Glomerular endothelial cell (primary cell): ENCODE data around the gene ZKSCAN4. TPM values are rescaled to one million over a fixed set of nuclear protein-coding genes. Genes with fewer than 3 reads are reported as not detected.

ENCODE experiments used
- DNase-seq: peaks from one replicate; pipeline ENCODE4 v3.0.0-alpha.2; 2011; ENCODE audit warnings: low read depth, low spot score; ENCODE audit errors: extremely low read depth
- total RNA-seq: library from RNA; depleted of rRNA; stranded (reverse); fragments of >200 nt; gene quantifications from 2 replicates; pipeline ENCODE4 v1.2.3, GENCODE V29; 2015

The ZKSCAN4 gene
- total RNA-seq, 1 donor from 2014 or later = 4.0 TPM

GRCh38 chr6:28209753-28210535, 42.1 kb downstream of the ZKSCAN4 start:
- no peak for DNase-seq

GRCh38 chr6:28208111-28208659, 43.9 kb downstream of the ZKSCAN4 start:
- DNase-seq = no peak

- DNase-seq = no peak
Observed at GRCh38 chr6:28207510-28208110, 44.5 kb downstream of the ZKSCAN4 start.

GRCh38 chr6:28206928-28207509, 45.0 kb downstream of the ZKSCAN4 start:
- DNase-seq = no peak

GRCh38 chr6:28206527-28206926, 45.5 kb downstream of the ZKSCAN4 start:
- no peak for DNase-seq

GRCh38 chr6:28205879-28206278, 46.2 kb downstream of the ZKSCAN4 start:
- DNase-seq = no peak

GRCh38 chr6:28203201-28203600, 48.9 kb downstream of the ZKSCAN4 start:
- DNase-seq = no peak

- no peak for DNase-seq
Observed at GRCh38 chr6:28200020-28200419, 52.0 kb downstream of the ZKSCAN4 start.

Other genes starting within 250 kb of the ZKSCAN4 start
- gene ZNF165, start 171.7 kb downstream of the ZKSCAN4 start, total RNA-seq = 0.23 and 0.97 TPM in 2 replicates
- gene ZSCAN16, start 127.7 kb downstream of the ZKSCAN4 start, total RNA-seq = 4.3 and 6.0 TPM in 2 replicates
- gene ZKSCAN8, start 110.4 kb downstream of the ZKSCAN4 start, total RNA-seq = 9.1 and 15.1 TPM in 2 replicates
- 7.1 and 18.6 TPM in 2 replicates for gene ZSCAN9, start 27.0 kb downstream of the ZKSCAN4 start, total RNA-seq
- 0.99 and 2.8 TPM in 2 replicates for gene NKAPL, start 7.0 kb upstream of the ZKSCAN4 start, total RNA-seq
- gene ZSCAN26, start 14.9 kb upstream of the ZKSCAN4 start, total RNA-seq = 9.7 and 11.1 TPM in 2 replicates
- gene PGBD1, start 29.3 kb upstream of the ZKSCAN4 start, total RNA-seq = 7.5 and 9.1 TPM in 2 replicates
- 16.9 and 19.7 TPM in 2 replicates for gene ZSCAN31, start 83.9 kb upstream of the ZKSCAN4 start, total RNA-seq
- 4.6 and 5.7 TPM in 2 replicates for gene ZKSCAN3, start 97.7 kb upstream of the ZKSCAN4 start, total RNA-seq
- gene ZSCAN12, start 147.5 kb upstream of the ZKSCAN4 start, total RNA-seq = 2.5 and 4.8 TPM in 2 replicates
- gene ZSCAN23, start 191.2 kb upstream of the ZKSCAN4 start, total RNA-seq = 1.2 and 2.0 TPM in 2 replicates